ENCODE measurements around the gene KRT12. TPM values are rescaled to one million over a fixed set of nuclear protein-coding genes. Genes with fewer than 3 reads are reported as not detected.

KRT12 gene
- total RNA-seq, 4 donors from 2014 or later: not detected

- WGBS, 2 donors: 68 to 77% methylated on average over 3 of the region's 3 CpGs
- H3K4me3 ChIP-seq (ENCODE audit: low read depth, poor library complexity, severe bottlenecking): no peak overlapping the region
- DNase-seq (ENCODE audit: low spot score in 2 of 2): no peak
- TF ChIP-seq POLR2A (IDR thresholded peaks at IDR 0.05) (no peak), CTCF (IDR thresholded peaks at IDR 0.05) (no peak)
- intact Hi-C loops (cut with DNase I; ENCODE audit: low total_unique reads): no loop called here
Observed at GRCh38 chr17:40841246-40841645, 25.8 kb downstream of the KRT12 start.

GRCh38 chr17:40839194-40839593 lies 27.8 kb downstream of the KRT12 start:
- intact Hi-C loops (cut with DNase I; ENCODE audit: low total_unique reads): no loop called here
- 80 to 81% methylated on average over 3 of the region's 3 CpGs for WGBS, 2 donors
- DNase-seq (ENCODE audit: low spot score in 2 of 2): no peak
- TF ChIP-seq CTCF (IDR thresholded peaks at IDR 0.05) (no peak), POLR2A (IDR thresholded peaks at IDR 0.05) (no peak)
- no peak overlapping the region for H3K4me3 ChIP-seq (ENCODE audit: low read depth, poor library complexity, severe bottlenecking)

GRCh38 chr17:40836020-40836419 lies 31.0 kb downstream of the KRT12 start:
- TF ChIP-seq POLR2A (IDR thresholded peaks at IDR 0.05) (no peak), CTCF (IDR thresholded peaks at IDR 0.05) (no peak)
- WGBS, 2 donors: 97 to 98% methylated on average over 4 of the region's 4 CpGs
- intact Hi-C loops (cut with DNase I; ENCODE audit: low total_unique reads): no loop called here
- no peak for DNase-seq (ENCODE audit: low spot score in 2 of 2)
- no peak overlapping the region for H3K4me3 ChIP-seq (ENCODE audit: low read depth, poor library complexity, severe bottlenecking)

- H3K4me3 ChIP-seq (ENCODE audit: low read depth, poor library complexity, severe bottlenecking): no peak overlapping the region
- DNase-seq (ENCODE audit: low spot score in 2 of 2): no peak
- intact Hi-C loops (cut with DNase I; ENCODE audit: low total_unique reads): no loop called here
- no peak for TF ChIP-seq CTCF (IDR thresholded peaks at IDR 0.05)
- no peak for TF ChIP-seq POLR2A (IDR thresholded peaks at IDR 0.05)
Observed at GRCh38 chr17:40833882-40834281, 33.1 kb downstream of the KRT12 start.

- no peak for TF ChIP-seq CTCF (IDR thresholded peaks at IDR 0.05)
- no peak for TF ChIP-seq POLR2A (IDR thresholded peaks at IDR 0.05)
- no peak overlapping the region for H3K4me3 ChIP-seq (ENCODE audit: low read depth, poor library complexity, severe bottlenecking)
- intact Hi-C loops (cut with DNase I; ENCODE audit: low total_unique reads): no loop called here
- DNase-seq (ENCODE audit: low spot score in 2 of 2): no peak
- 80 to 87% methylated on average over 3 of the region's 3 CpGs for WGBS, 2 donors
Observed at GRCh38 chr17:40832840-40833239, 34.2 kb downstream of the KRT12 start.

GRCh38 chr17:40830085-40830776 lies 36.8 kb downstream of the KRT12 start:
- WGBS, 2 donors: 87 to 90% methylated on average over 2 of the region's 2 CpGs
- H3K4me3 ChIP-seq (ENCODE audit: low read depth, poor library complexity, severe bottlenecking): no peak overlapping the region
- TF ChIP-seq CTCF (IDR thresholded peaks at IDR 0.05) (no peak), POLR2A (IDR thresholded peaks at IDR 0.05) (no peak)
- DNase-seq (ENCODE audit: low spot score in 2 of 2): no peak
- intact Hi-C loops (cut with DNase I; ENCODE audit: low total_unique reads): no loop called here

Data from lower leg skin (tissue), 4 donors.